Activated CD8-positive, alpha-beta T cell treated with anti-CD3 and anti-CD28 coated beads for 36 hours (primary cell): ENCODE results near the gene ZNF182. TPM values are rescaled to one million over a fixed set of nuclear protein-coding genes. Genes with fewer than 3 reads are reported as not detected.
"Not testable (repeated sequence)": the region's sequence is repeated elsewhere in the genome, so short reads cannot be mapped to it uniquely, and the experiment has no call there.

Source experiments
- ATAC-seq: fragments of 200-7000 bp; cut with Tn5 transposase; one replicate; pipeline ENCODE4 v1.10.0; 2021; ENCODE audit warnings: mild to moderate bottlenecking, moderate library complexity
- CTCF ChIA-PET: fragments of 350-600 bp; sonication (Branson Sonifier 250); formaldehyde crosslinking; loops from one replicate; lab custom pipeline; 2021; ENCODE audit warnings: antibody characterized with exemption; lab: Charles Lee
- POLR2A ChIA-PET: fragments of 350-600 bp; sonication (Branson Sonifier 250); formaldehyde crosslinking; loops from one replicate; lab custom pipeline; 2021; ENCODE audit warnings: antibody characterized with exemption; lab: Charles Lee
- DNase-seq: peaks from one replicate; pipeline ENCODE4 v3.0.0-alpha.2; 2020
- H3K27ac Mint-ChIP-seq: one replicate; pipeline ENCODE4 v1.8.0; 2021; ENCODE audit warnings: mild to moderate bottlenecking, mixed read lengths
- H3K27me3 Mint-ChIP-seq: one replicate; pipeline ENCODE4 v1.8.0; 2021; ENCODE audit warnings: mixed read lengths
- H3K36me3 Mint-ChIP-seq: one replicate; pipeline ENCODE4 v1.8.0; 2021; ENCODE audit warnings: low read depth, mixed read lengths
- H3K4me1 Mint-ChIP-seq: one replicate; pipeline ENCODE4 v1.8.0; 2021; ENCODE audit warnings: low read depth, mixed read lengths
- H3K4me3 Mint-ChIP-seq: one replicate; pipeline ENCODE4 v1.8.0; 2021; ENCODE audit warnings: mild to moderate bottlenecking, moderate library complexity, mixed read lengths
- H3K9me3 Mint-ChIP-seq: one replicate; pipeline ENCODE4 v1.8.0; 2021; ENCODE audit warnings: mixed read lengths
- intact Hi-C: fragments of 100-400 bp; cut with micrococcal nuclease; formaldehyde crosslinking; loops from one replicate; pipeline ENCODE4 v1.10.0; 2022
- total RNA-seq, 2 experiments: library from RNA; stranded (reverse); gene quantifications; one replicate each; pipeline ENCODE4 v1.2.3, GENCODE V29; 2021
- TF ChIP-seq, protein P1 (sequence below): fragments of 200-600 bp; IDR thresholded peaks from one replicate; pipeline ENCODE4 v1.8.0; 2022; ENCODE audit warnings: antibody characterized with exemption, mild to moderate bottlenecking

Gene ZNF182
- total RNA-seq, 2 experiments from 2014 or later: 7.9 to 8.3 TPM

GRCh38 chrX:48022738-48023137 lies 18.9 kb upstream of the ZNF182 start:
- Mint-ChIP-seq H3K9me3 (peaks cover 2% of the 10 kb centered on the region), H3K27ac (peak overlapping the region; percentile 52), H3K27me3 (no peaks in the 10 kb centered on the region), H3K36me3 (no peaks in the 10 kb centered on the region), H3K4me3 (no peak overlapping the region), H3K4me1 (peaks cover 16% of the 10 kb centered on the region)
- intact Hi-C loops: no loop called here
- ATAC-seq (no peak), DNase-seq (no peak)
- POLR2A ChIA-PET: no interaction called here
- CTCF ChIA-PET: no interaction called here
- TF ChIP-seq, protein P1, sequence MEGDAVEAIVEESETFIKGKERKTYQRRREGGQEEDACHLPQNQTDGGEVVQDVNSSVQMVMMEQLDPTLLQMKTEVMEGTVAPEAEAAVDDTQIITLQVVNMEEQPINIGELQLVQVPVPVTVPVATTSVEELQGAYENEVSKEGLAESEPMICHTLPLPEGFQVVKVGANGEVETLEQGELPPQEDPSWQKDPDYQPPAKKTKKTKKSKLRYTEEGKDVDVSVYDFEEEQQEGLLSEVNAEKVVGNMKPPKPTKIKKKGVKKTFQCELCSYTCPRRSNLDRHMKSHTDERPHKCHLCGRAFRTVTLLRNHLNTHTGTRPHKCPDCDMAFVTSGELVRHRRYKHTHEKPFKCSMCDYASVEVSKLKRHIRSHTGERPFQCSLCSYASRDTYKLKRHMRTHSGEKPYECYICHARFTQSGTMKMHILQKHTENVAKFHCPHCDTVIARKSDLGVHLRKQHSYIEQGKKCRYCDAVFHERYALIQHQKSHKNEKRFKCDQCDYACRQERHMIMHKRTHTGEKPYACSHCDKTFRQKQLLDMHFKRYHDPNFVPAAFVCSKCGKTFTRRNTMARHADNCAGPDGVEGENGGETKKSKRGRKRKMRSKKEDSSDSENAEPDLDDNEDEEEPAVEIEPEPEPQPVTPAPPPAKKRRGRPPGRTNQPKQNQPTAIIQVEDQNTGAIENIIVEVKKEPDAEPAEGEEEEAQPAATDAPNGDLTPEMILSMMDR: no peak

DNA sequence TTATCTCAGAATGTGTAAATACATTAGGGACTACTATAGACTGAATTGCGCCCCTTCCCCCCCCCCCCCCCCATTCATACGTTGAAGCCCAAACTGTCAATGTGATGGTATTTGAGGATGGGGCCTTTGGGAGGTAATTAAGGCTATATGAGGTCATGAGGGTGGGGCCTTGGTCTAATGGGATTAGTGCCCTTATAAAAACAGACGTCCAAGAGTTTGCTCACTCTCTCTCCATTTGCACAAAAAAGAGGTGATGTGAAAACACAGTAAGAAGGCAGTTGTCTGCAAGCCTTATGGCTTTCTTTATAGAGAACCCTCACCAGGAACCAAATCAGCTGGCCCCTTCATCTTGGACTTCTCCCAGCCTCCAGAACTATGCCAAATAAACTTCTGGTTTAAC lies 18.3 kb upstream of the ZNF182 start:
- peaks cover 2% of the 10 kb centered on the region for H3K9me3 Mint-ChIP-seq
- H3K27me3 Mint-ChIP-seq: no peaks in the 10 kb centered on the region
- no peak overlapping the region for H3K4me3 Mint-ChIP-seq
- ChIA-PET POLR2A (no interaction called here), CTCF (no interaction called here)
- ATAC-seq (no peak), DNase-seq (no peak)
- intact Hi-C loops: no loop called here
- no peaks in the 10 kb centered on the region for H3K36me3 Mint-ChIP-seq
- H3K27ac Mint-ChIP-seq: no peak overlapping the region
- peaks cover 16% of the 10 kb centered on the region for H3K4me1 Mint-ChIP-seq
- TF ChIP-seq, protein P1: no peak

- peak; percentile 56 for ATAC-seq
- Mint-ChIP-seq H3K36me3 (no peaks in the 10 kb centered on the region), H3K4me1 (peaks cover 16% of the 10 kb centered on the region), H3K4me3 (peak overlapping the region; percentile 87), H3K27ac (peak overlapping the region; percentile 98), H3K9me3 (peaks cover 2% of the 10 kb centered on the region), H3K27me3 (no peaks in the 10 kb centered on the region)
- intact Hi-C loops: no loop called here
- ChIA-PET CTCF (interaction anchor here (1.0 kb wide), 2 partner anchors 62 to 189 kb away, joined by 4 to 5 read pairs; no protein-coding TSS in a partner anchor), POLR2A (no interaction called here)
- peak; percentile 86 for DNase-seq
- TF ChIP-seq, protein P1: no peak
Measured at GRCh38 chrX:48021026-48021900, 17.5 kb upstream of the ZNF182 start.

- H3K36me3 Mint-ChIP-seq, intact Hi-C loops, H3K27me3 Mint-ChIP-seq, H3K9me3 Mint-ChIP-seq, POLR2A ChIA-PET: not testable (repeated sequence)
- DNase-seq (peak; percentile 65), ATAC-seq (peak; percentile 75)
- Mint-ChIP-seq H3K27ac (peak overlapping the region; percentile 98), H3K4me3 (peak overlapping the region; percentile 87), H3K4me1 (peaks cover 13% of the 10 kb centered on the region)
- CTCF ChIA-PET: interaction anchor here (1.0 kb wide), 2 partner anchors 61 to 189 kb away, joined by 4 to 5 read pairs; no protein-coding TSS in a partner anchor
Measured at GRCh38 chrX:48020472-48020871, 16.7 kb upstream of the ZNF182 start.

- CTCF ChIA-PET, DNase-seq, H3K27me3 Mint-ChIP-seq, H3K36me3 Mint-ChIP-seq, H3K9me3 Mint-ChIP-seq, H3K4me3 Mint-ChIP-seq, intact Hi-C loops, POLR2A ChIA-PET, H3K27ac Mint-ChIP-seq: not testable (repeated sequence)
- ATAC-seq: peak; percentile 55
- peaks cover 13% of the 10 kb centered on the region for H3K4me1 Mint-ChIP-seq
Measured at GRCh38 chrX:48019892-48020291, 16.1 kb upstream of the ZNF182 start.

DNA sequence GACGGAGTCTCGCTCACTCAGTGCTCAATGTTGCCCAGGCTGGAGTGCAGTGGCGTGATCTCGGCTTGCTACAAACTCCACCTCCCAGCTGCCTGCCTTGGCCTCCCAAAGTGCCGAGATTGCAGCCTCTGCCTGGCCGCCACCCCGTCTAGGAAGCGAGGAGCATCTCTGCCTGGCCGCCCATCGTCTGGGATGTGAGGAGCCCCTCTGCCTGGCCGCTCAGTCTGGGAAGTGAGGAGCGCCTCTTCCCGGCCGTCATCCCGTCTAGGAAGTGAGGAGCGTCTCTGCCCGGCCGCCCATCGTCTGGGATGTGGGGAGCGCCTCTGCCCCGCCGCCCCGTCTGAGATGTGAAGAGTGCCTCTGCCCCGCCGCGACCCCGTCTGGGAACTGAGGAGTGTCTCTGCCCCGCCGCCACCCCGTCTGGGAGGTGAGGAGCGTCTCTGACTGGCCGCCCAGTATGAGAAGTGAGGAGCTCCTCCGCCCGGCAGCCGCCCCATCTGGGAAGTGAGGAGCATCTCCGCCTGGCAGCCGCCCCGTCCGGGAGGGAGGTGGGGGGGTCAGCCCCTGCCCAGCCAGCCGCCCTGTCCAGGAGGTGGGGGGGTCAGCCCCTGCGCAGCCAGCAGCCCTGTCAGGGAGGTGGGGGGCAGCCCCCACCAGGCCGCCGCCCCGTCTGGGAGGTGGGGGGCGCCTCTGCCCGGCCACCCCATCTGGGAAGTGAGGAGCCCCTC lies 13.0 kb upstream of the ZNF182 start:
- CTCF ChIA-PET, H3K4me3 Mint-ChIP-seq, H3K4me1 Mint-ChIP-seq, H3K9me3 Mint-ChIP-seq, intact Hi-C loops, DNase-seq, ATAC-seq, H3K27ac Mint-ChIP-seq, H3K36me3 Mint-ChIP-seq, POLR2A ChIA-PET, H3K27me3 Mint-ChIP-seq: not testable (repeated sequence)

DNA sequence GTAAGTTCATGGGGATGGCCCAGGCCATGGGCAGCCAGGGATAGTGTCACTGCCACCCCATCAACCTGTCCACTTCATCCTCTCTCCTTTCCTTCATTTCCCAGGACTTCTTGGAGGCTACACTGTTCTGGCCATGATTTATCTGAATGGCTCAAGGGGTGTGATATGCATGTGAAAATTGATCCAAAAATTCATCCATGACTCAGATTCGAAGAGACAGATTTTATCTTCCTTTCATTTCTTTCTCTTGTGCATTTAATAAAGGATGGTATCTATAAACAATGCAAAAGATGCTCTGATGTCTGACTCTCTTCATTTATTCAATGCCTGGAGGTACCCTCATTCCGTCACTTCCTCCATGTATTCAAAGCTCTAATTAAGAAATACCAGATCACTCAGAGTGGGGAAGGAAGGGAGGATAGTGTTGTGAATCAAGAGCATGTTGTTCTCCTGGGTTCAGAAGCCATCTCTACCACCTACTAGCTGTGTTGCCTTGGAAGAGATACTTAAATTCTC lies 5.7 kb upstream of the ZNF182 start:
- ATAC-seq, H3K36me3 Mint-ChIP-seq, H3K4me3 Mint-ChIP-seq, H3K9me3 Mint-ChIP-seq, H3K27ac Mint-ChIP-seq, intact Hi-C loops, H3K4me1 Mint-ChIP-seq, H3K27me3 Mint-ChIP-seq, DNase-seq, CTCF ChIA-PET, POLR2A ChIA-PET: not testable (repeated sequence)

GRCh38 chrX:48006688-48007087 lies 2.9 kb upstream of the ZNF182 start, which contains the start of gene SPACA5:
Gene SPACA5 (plus strand): TSS chrX:48006988. CDS start chrX:48007803, 815 bp downstream.
- POLR2A ChIA-PET, ATAC-seq, intact Hi-C loops, DNase-seq, H3K27ac Mint-ChIP-seq, CTCF ChIA-PET, H3K9me3 Mint-ChIP-seq, H3K27me3 Mint-ChIP-seq, H3K4me3 Mint-ChIP-seq, H3K36me3 Mint-ChIP-seq: not testable (repeated sequence)
- H3K4me1 Mint-ChIP-seq: peaks cover 12% of the 10 kb centered on the region
